Erythroblast (primary cell): ENCODE results near the gene ADAM12.

Source experiments
- GATA1 ChIP-seq: IDR thresholded peaks from 2 replicates; pipeline ENCODE4 v1.6.1; 2011; ENCODE audit warnings: low read depth, mild to moderate bottlenecking, control low read depth, low read length, moderate library complexity
- POLR2A ChIP-seq: IDR thresholded peaks from 2 replicates; pipeline ENCODE4 v1.6.1; 2011; ENCODE audit warnings: mild to moderate bottlenecking, low read length

DNA sequence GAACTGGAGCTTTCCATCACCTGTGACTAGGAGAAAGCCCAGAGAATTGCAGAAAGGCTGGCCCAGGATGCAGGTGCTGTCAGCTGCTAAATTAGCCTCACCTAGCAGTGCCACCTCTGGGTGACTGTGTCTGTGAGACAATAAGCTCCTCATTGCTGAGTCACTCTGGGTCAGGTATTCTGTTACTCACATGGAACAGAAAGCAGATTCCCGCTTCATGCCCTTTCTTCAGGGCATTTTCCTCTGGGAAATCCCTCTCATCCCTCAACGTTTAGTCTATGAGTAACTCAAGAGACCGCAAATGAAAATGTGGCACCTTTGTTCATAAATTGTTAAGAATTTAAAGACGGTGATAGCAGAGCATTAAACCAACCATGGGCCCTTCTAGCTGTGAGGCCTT is 184.0 kb downstream of the ADAM12 start:
- no peak for TF ChIP-seq POLR2A
- no peak for TF ChIP-seq GATA1
